H1 (cell line): ENCODE data around the gene SBF2. TPM values are rescaled to one million over a fixed set of nuclear protein-coding genes. Genes with fewer than 3 reads are reported as not detected.

ENCODE experiments used
- CTCF ChIA-PET: fragments of 300-600 bp; sonication (Branson Sonifier 250); formaldehyde crosslinking; loops from one replicate; lab custom pipeline; 2021; ENCODE audit not compliant: partially characterized antibody; lab: Charles Lee
- POLR2A ChIA-PET: fragments of 300-600 bp; sonication (Branson Sonifier 250); formaldehyde crosslinking; loops from one replicate; lab custom pipeline; 2021; ENCODE audit warnings: inconsistent platforms; ENCODE audit not compliant: partially characterized antibody; lab: Charles Lee
- DNase-seq, 2 experiments: peaks; one replicate each; pipeline versions ENCODE4 v3.0.0 to v3.0.0-alpha.2; 2010 to 2022; ENCODE audit warnings: low spot score in 2 of 2, low read depth in 1 of 2, mixed read lengths in 1 of 2
- FAIRE-seq: peaks from 2 replicates; lab custom pipeline; 2011; peaks lifted over from hg19 to GRCh38; lab: Jason Lieb, UNC
- H2AFZ ChIP-seq: 2 replicates; pipeline ENCODE4 v1.8.1; 2012; ENCODE audit warnings: low read length, inconsistent platforms
- H2AK5ac ChIP-seq: 2 replicates; pipeline ENCODE4 v1.6.1; 2013; ENCODE audit warnings: low read depth, low read length
- H2BK120ac ChIP-seq: replicated peaks from 2 replicates; pipeline ENCODE3; 2013; ENCODE audit warnings: low read depth, low read length, inconsistent platforms
- H2BK12ac ChIP-seq: 2 replicates; pipeline ENCODE4 v1.6.1; 2013; ENCODE audit warnings: low read depth, low read length
- H2BK15ac ChIP-seq: 2 replicates; pipeline ENCODE4 v1.6.1; 2013; ENCODE audit warnings: low read length
- H2BK20ac ChIP-seq: 2 replicates; pipeline ENCODE4 v1.6.1; 2013; ENCODE audit warnings: low read length
- H2BK5ac ChIP-seq: 2 replicates; pipeline ENCODE4 v1.6.1; 2013; ENCODE audit warnings: low read depth, low read length
- H3K14ac ChIP-seq: 2 replicates; pipeline ENCODE4 v1.6.1; 2013; ENCODE audit warnings: inconsistent platforms; ENCODE audit not compliant: insufficient read length
- H3K18ac ChIP-seq: 2 replicates; pipeline ENCODE4 v1.6.1; 2013; ENCODE audit warnings: low read length; ENCODE audit errors: extremely low read depth
- H3K23ac ChIP-seq: 2 replicates; pipeline ENCODE4 v1.6.1; 2013; ENCODE audit warnings: inconsistent platforms; ENCODE audit not compliant: insufficient read length
- H3K23me2 ChIP-seq: 2 replicates; pipeline ENCODE4 v1.6.1; 2013; ENCODE audit warnings: low read depth, low read length
- H3K27ac ChIP-seq: 2 replicates; pipeline ENCODE4 v1.6.1; 2011; ENCODE audit warnings: low read depth, low read length, inconsistent platforms
- H3K27me3 ChIP-seq, 4 experiments: replicated peaks in 1 of 4; 1 replicate in 1 of 4; 2 replicates in 3 of 4; pipeline versions ENCODE4 v1.6.1 to v1.8.1; 2011 to 2013; ENCODE audit warnings: low read length in 3 of 4, mild to moderate bottlenecking in 3 of 4, inconsistent platforms in 2 of 4, mixed read lengths in 2 of 4, moderate library complexity in 1 of 4; ENCODE audit not compliant: control insufficient read depth in 3 of 4, insufficient read depth in 3 of 4; ENCODE audit errors: extremely low read depth in 1 of 4
- H3K36me3 ChIP-seq, 4 experiments: 2 replicates each; pipeline versions ENCODE4 v1.6.1 to v1.8.1; 2011 to 2013; ENCODE audit warnings: mild to moderate bottlenecking in 4 of 4, low read length in 3 of 4, moderate library complexity in 2 of 4, control low read depth in 1 of 4, inconsistent platforms in 1 of 4; ENCODE audit not compliant: insufficient read depth in 4 of 4, control insufficient read depth in 2 of 4
- H3K4ac ChIP-seq: replicated peaks from 2 replicates; pipeline ENCODE3; 2013; ENCODE audit warnings: low read length, low read depth, mixed read lengths, inconsistent platforms; ENCODE audit not compliant: insufficient read length
- H3K4me1 ChIP-seq, 4 experiments: replicated peaks in 1 of 4; 1 replicate in 1 of 4; 2 replicates in 3 of 4; pipeline versions ENCODE4 v1.6.1 to v1.8.1; 2011 to 2013; ENCODE audit warnings: low read length in 3 of 4, inconsistent platforms in 2 of 4, mixed read lengths in 1 of 4; ENCODE audit not compliant: insufficient read depth in 4 of 4, control insufficient read depth in 3 of 4
- H3K4me2 ChIP-seq, 2 experiments: 2 replicates each; pipeline versions ENCODE4 v1.6.1 to v1.8.1; 2011 to 2013; ENCODE audit warnings: low read depth in 2 of 2, low read length in 2 of 2, control low read depth in 1 of 2, inconsistent platforms in 1 of 2, mild to moderate bottlenecking in 1 of 2; ENCODE audit not compliant: insufficient read depth in 1 of 2
- H3K4me3 ChIP-seq, 4 experiments: fragments of 200-600, 300-600 bp in 1 of 4; sonication (generic), shearing (Covaris generic), sonication (Bioruptor Twin) in 1 of 4; 2 replicates each; pipeline versions ENCODE4 v1.5.1 to v1.8.1; 2011 to 2016; ENCODE audit warnings: low read length in 4 of 4, low read depth in 3 of 4, control low read depth in 2 of 4, inconsistent platforms in 2 of 4, mild to moderate bottlenecking in 2 of 4, mixed read lengths in 1 of 4, moderate library complexity in 1 of 4; ENCODE audit not compliant: insufficient read depth in 2 of 4; ENCODE audit errors: extremely low read depth in 1 of 4
- H3K56ac ChIP-seq: replicated peaks from 2 replicates; pipeline ENCODE3; 2013; ENCODE audit warnings: low read depth, mild to moderate bottlenecking, mixed read lengths, low read length, inconsistent platforms; ENCODE audit not compliant: insufficient read length
- H3K79me1 ChIP-seq: 2 replicates; pipeline ENCODE4 v1.6.1; 2013; ENCODE audit warnings: low read depth, low read length, control low read depth
- H3K79me2 ChIP-seq, 2 experiments: 2 replicates each; pipeline versions ENCODE4 v1.6.1 to v1.8.1; 2012 to 2013; ENCODE audit warnings: low read length in 2 of 2, mild to moderate bottlenecking in 2 of 2, inconsistent platforms in 1 of 2; ENCODE audit not compliant: insufficient read depth in 2 of 2, control insufficient read depth in 1 of 2
- H3K9ac ChIP-seq, 4 experiments: replicated peaks in 1 of 4; 1 replicate in 1 of 4; 2 replicates in 3 of 4; pipeline versions ENCODE4 v1.6.1 to v1.8.1; 2011 to 2013; ENCODE audit warnings: low read depth in 3 of 4, low read length in 3 of 4, control low read depth in 2 of 4, mild to moderate bottlenecking in 2 of 4, moderate library complexity in 2 of 4, inconsistent platforms in 1 of 4; ENCODE audit errors: extremely low read depth in 1 of 4
- H3K9me3 ChIP-seq, 2 experiments: 2 replicates each; pipeline versions ENCODE4 v1.6.1 to v1.8.1; 2012 to 2013; ENCODE audit warnings: mild to moderate bottlenecking in 2 of 2, moderate library complexity in 2 of 2, control low read depth in 1 of 2, inconsistent platforms in 1 of 2, low read depth in 1 of 2, low read length in 1 of 2, mixed read lengths in 1 of 2; ENCODE audit not compliant: insufficient read depth in 2 of 2
- H4K20me1 ChIP-seq, 2 experiments: replicated peaks in 1 of 2; 2 replicates each; pipeline versions ENCODE3 to v1.8.1; 2011 to 2013; ENCODE audit warnings: inconsistent platforms in 2 of 2, low read length in 2 of 2, mild to moderate bottlenecking in 1 of 2; ENCODE audit not compliant: insufficient read depth in 2 of 2, control insufficient read depth in 1 of 2
- H4K5ac ChIP-seq: 2 replicates; pipeline ENCODE4 v1.6.1; 2013; ENCODE audit warnings: low read length, low read depth, mixed read lengths, inconsistent platforms; ENCODE audit not compliant: insufficient read length
- H4K8ac ChIP-seq: 2 replicates; pipeline ENCODE4 v1.8.0; 2013; ENCODE audit warnings: mild to moderate bottlenecking, moderate library complexity, low read length, inconsistent platforms; ENCODE audit not compliant: insufficient read depth; ENCODE audit errors: extremely low read depth
- H4K91ac ChIP-seq: replicated peaks from 2 replicates; pipeline ENCODE3; 2013; ENCODE audit warnings: low read length, mixed read lengths, inconsistent platforms; ENCODE audit not compliant: insufficient read length
- ATF3 ChIP-seq: IDR thresholded peaks from 2 replicates; pipeline ENCODE4 v1.6.1; 2011; ENCODE audit warnings: low read depth, mild to moderate bottlenecking, low read length; ENCODE audit not compliant: insufficient read depth
- CBX5 ChIP-seq: fragments of 300-800, 300-1000 bp; sonication (generic); IDR thresholded peaks from 2 replicates; pipeline ENCODE4 v1.7.1; 2016; ENCODE audit warnings: antibody characterized with exemption, low read length, low read depth
- HDAC6 ChIP-seq: IDR thresholded peaks from one replicate; pipeline ENCODE4 v1.7.1; 2012; ENCODE audit warnings: low read depth, mild to moderate bottlenecking, inconsistent platforms, low read length, moderate library complexity
- TAF7 ChIP-seq: optimal IDR thresholded peaks from 2 replicates; pipeline ENCODE3; 2011; ENCODE audit warnings: low read depth, mild to moderate bottlenecking, inconsistent platforms, low read length, moderate library complexity, borderline replicate concordance
- WGBS, 2 experiments: shearing (Covaris generic) in 1 of 2; methylation state at CpG; one replicate each; pipeline versions ENCODE4 v1.1.6 to v1.1.7; 2013 to 2015; ENCODE audit warnings: low lambda C conversion rate in 2 of 2, mixed read lengths in 2 of 2, inconsistent platforms in 1 of 2, low coverage in 1 of 2, missing lambda C conversion rate in 1 of 2; ENCODE audit not compliant: insufficient replicate concordance in 2 of 2, insufficient coverage in 1 of 2, insufficient read length in 1 of 2; ENCODE audit errors: extremely low coverage in 1 of 2, missing lambda C conversion rate in 1 of 2; 5-methylcytosine and 5-hydroxymethylcytosine counted together
- polyA plus RNA-seq, 7 experiments: library from polyadenylated mRNA; depleted of rRNA in 3 of 7; stranded (reverse) in 5 of 7; unstranded in 2 of 7; fragments of >200 nt in 5 of 7; fragments of 200-250 nt in 2 of 7; gene quantifications; 1 replicate in 5 of 7; 2 replicates in 1 of 7; 4 replicates in 1 of 7; pipeline versions ENCODE4 v1.2.1 to v1.2.3, GENCODE V29; 2011 to 2013; ENCODE audit warnings: missing spikeins in 2 of 7, mixed read lengths in 2 of 7
- total RNA-seq: library from RNA; stranded (reverse); fragmentation: NEBNext Ultra II Directional; extraction: Animal tissue kit (Norgen Biotek cat#: 25700); gene quantifications from 2 replicates; pipeline ENCODE4 v1.2.1, GENCODE V29; 2021

SBF2 gene
- total and polyA plus RNA-seq, 2 of the 8 experiments (the other 6 are each of a cell fraction or from before 2014, with no cell fraction given): 36.7 to 50.5 TPM

- Histone ChIP-seq H3K4me1 (peaks cover 0 to 16% (median 7%) of the 10 kb centered on the region in 4 experiments; a peak in 3 of 7 replicates), H2BK15ac (no peak overlapping the region), H2AK5ac (no peak overlapping the region), H3K27me3 (no peaks in the 10 kb centered on the region), H3K4me2 (no peak overlapping the region), H3K56ac (no peak overlapping the region), H4K91ac (no peak overlapping the region), H3K4ac (no peak overlapping the region), H4K5ac (no peak overlapping the region), H2AFZ (no peak overlapping the region), H3K4me3 (no peak overlapping the region), H4K20me1 (no peaks in the 10 kb centered on the region), H4K8ac (no peak overlapping the region), H2BK12ac (no peak overlapping the region), H3K23me2 (no peaks in the 10 kb centered on the region; the same call in 1 of the 2 replicates), H3K18ac (no peak overlapping the region), H3K79me2 (no peaks in the 10 kb centered on the region), H3K14ac (no peak overlapping the region), H2BK120ac (no peak overlapping the region), H3K79me1 (no peaks in the 10 kb centered on the region), H3K9me3 (no peaks in the 10 kb centered on the region), H2BK20ac (no peak overlapping the region), H3K36me3 (peaks cover 0 to 8% (median 3%) of the 10 kb centered on the region in 4 experiments; a peak in 4 of 8 replicates), H3K23ac (no peak overlapping the region), H3K9ac (no peak overlapping the region), H3K27ac (no peak overlapping the region), H2BK5ac (no peak overlapping the region)
- DNase-seq: no peak
- 93% methylated on average over 2 of the region's 2 CpGs; no CpG with 5 or more reads in 1 of the 2 experiments for WGBS, 2 experiments
- TF ChIP-seq TAF7: no peak
- TF ChIP-seq CBX5: no peak
- TF ChIP-seq ATF3: no peak
- TF ChIP-seq HDAC6: no peak
- FAIRE-seq: no peak
- CTCF ChIA-PET: interaction anchor here (2.1 kb wide), 1 partner anchor 117 kb away, joined by 7 read pairs; no protein-coding TSS in a partner anchor
- POLR2A ChIA-PET: no interaction called here
These were observed 438.3 kb downstream of the SBF2 start for GRCh38 chr11:9855579-9856287.
